ENCODE measurements around the gene ENPP7. TPM values are rescaled to one million over a fixed set of nuclear protein-coding genes. Genes with fewer than 3 reads are reported as not detected.

The ENPP7 gene
- total and polyA plus RNA-seq, 7 experiments from 2014 or later, result 0.12 TPM; not detected in 6

Small RNAs within 50 kb of the gene (microRNA-seq; reads per million reads assigned to microRNA genes)
- not detected for gene MIR4739 (ENCODE audit: borderline microRNAs expressed)

Other genes starting within 250 kb of the ENPP7 start
- under 1 TPM in 2 of 5 experiments, not detected in 3; 0.19 to 0.86 TPM for gene RBFOX3, start 119.9 kb upstream of the ENPP7 start, total RNA-seq
- under 1 TPM in 1 of 2 donors, not detected in 1; 0.13 TPM for gene RBFOX3, start 119.9 kb upstream of the ENPP7 start, polyA plus RNA-seq
- 1 to 10 TPM in 1 of 5 experiments, under 1 TPM in 4; 0.24 to 4.4 (median 0.41) TPM for gene CBX2, start 47.2 kb downstream of the ENPP7 start, total RNA-seq
- gene CBX2, start 47.2 kb downstream of the ENPP7 start, polyA plus RNA-seq, result under 1 TPM in 1 of 2 donors, not detected in 1; 0.41 TPM
- 10 to 100 TPM in 1 of 5 experiments, 1 to 10 TPM in 4; 2.4 to 11.9 (median 3.0) TPM for gene CBX8, start 66.1 kb downstream of the ENPP7 start, total RNA-seq
- 1 to 10 TPM in 1 of 2 donors, under 1 TPM in 1; 0.96 to 1.9 TPM for gene CBX8, start 66.1 kb downstream of the ENPP7 start, polyA plus RNA-seq
- gene CBX4, start 108.5 kb downstream of the ENPP7 start, total RNA-seq, result 100 to 1,000 TPM in 2 of 5 experiments, 10 to 100 TPM in 3; 37.7 to 134 (median 84.4) TPM
- 1 to 10 TPM; 4.0 to 7.4 TPM for gene CBX4, start 108.5 kb downstream of the ENPP7 start, polyA plus RNA-seq

Measured in naive thymus-derived CD4-positive, alpha-beta T cell (primary cell).